H1 (cell line): ENCODE measurements around the gene TNC. TPM values are rescaled to one million over a fixed set of nuclear protein-coding genes. Genes with fewer than 3 reads are reported as not detected.

ENCODE experiments used
- CTCF ChIA-PET: fragments of 300-600 bp; sonication (Branson Sonifier 250); formaldehyde crosslinking; loops from one replicate; lab custom pipeline; 2021; ENCODE audit not compliant: partially characterized antibody; lab: Charles Lee
- POLR2A ChIA-PET: fragments of 300-600 bp; sonication (Branson Sonifier 250); formaldehyde crosslinking; loops from one replicate; lab custom pipeline; 2021; ENCODE audit warnings: inconsistent platforms; ENCODE audit not compliant: partially characterized antibody; lab: Charles Lee
- DNase-seq, 2 experiments: peaks; one replicate each; pipeline versions ENCODE4 v3.0.0 to v3.0.0-alpha.2; 2010 to 2022; ENCODE audit warnings: low spot score in 2 of 2, low read depth in 1 of 2, mixed read lengths in 1 of 2
- FAIRE-seq: peaks from 2 replicates; lab custom pipeline; 2011; peaks lifted over from hg19 to GRCh38; lab: Jason Lieb, UNC
- H2AFZ ChIP-seq: 2 replicates; pipeline ENCODE4 v1.8.1; 2012; ENCODE audit warnings: low read length, inconsistent platforms
- H2AK5ac ChIP-seq: 2 replicates; pipeline ENCODE4 v1.6.1; 2013; ENCODE audit warnings: low read depth, low read length
- H2BK120ac ChIP-seq: replicated peaks from 2 replicates; pipeline ENCODE3; 2013; ENCODE audit warnings: low read depth, low read length, inconsistent platforms
- H2BK12ac ChIP-seq: 2 replicates; pipeline ENCODE4 v1.6.1; 2013; ENCODE audit warnings: low read depth, low read length
- H2BK15ac ChIP-seq: 2 replicates; pipeline ENCODE4 v1.6.1; 2013; ENCODE audit warnings: low read length
- H2BK20ac ChIP-seq: 2 replicates; pipeline ENCODE4 v1.6.1; 2013; ENCODE audit warnings: low read length
- H2BK5ac ChIP-seq: 2 replicates; pipeline ENCODE4 v1.6.1; 2013; ENCODE audit warnings: low read depth, low read length
- H3K14ac ChIP-seq: 2 replicates; pipeline ENCODE4 v1.6.1; 2013; ENCODE audit warnings: inconsistent platforms; ENCODE audit not compliant: insufficient read length
- H3K18ac ChIP-seq: 2 replicates; pipeline ENCODE4 v1.6.1; 2013; ENCODE audit warnings: low read length; ENCODE audit errors: extremely low read depth
- H3K23ac ChIP-seq: 2 replicates; pipeline ENCODE4 v1.6.1; 2013; ENCODE audit warnings: inconsistent platforms; ENCODE audit not compliant: insufficient read length
- H3K23me2 ChIP-seq: 2 replicates; pipeline ENCODE4 v1.6.1; 2013; ENCODE audit warnings: low read depth, low read length
- H3K27ac ChIP-seq: 2 replicates; pipeline ENCODE4 v1.6.1; 2011; ENCODE audit warnings: low read depth, low read length, inconsistent platforms
- H3K27me3 ChIP-seq, 4 experiments: replicated peaks in 1 of 4; 1 replicate in 1 of 4; 2 replicates in 3 of 4; pipeline versions ENCODE4 v1.6.1 to v1.8.1; 2011 to 2013; ENCODE audit warnings: low read length in 3 of 4, mild to moderate bottlenecking in 3 of 4, inconsistent platforms in 2 of 4, mixed read lengths in 2 of 4, moderate library complexity in 1 of 4; ENCODE audit not compliant: control insufficient read depth in 3 of 4, insufficient read depth in 3 of 4; ENCODE audit errors: extremely low read depth in 1 of 4
- H3K36me3 ChIP-seq, 4 experiments: 2 replicates each; pipeline versions ENCODE4 v1.6.1 to v1.8.1; 2011 to 2013; ENCODE audit warnings: mild to moderate bottlenecking in 4 of 4, low read length in 3 of 4, moderate library complexity in 2 of 4, control low read depth in 1 of 4, inconsistent platforms in 1 of 4; ENCODE audit not compliant: insufficient read depth in 4 of 4, control insufficient read depth in 2 of 4
- H3K4ac ChIP-seq: replicated peaks from 2 replicates; pipeline ENCODE3; 2013; ENCODE audit warnings: low read length, low read depth, mixed read lengths, inconsistent platforms; ENCODE audit not compliant: insufficient read length
- H3K4me1 ChIP-seq, 4 experiments: replicated peaks in 1 of 4; 1 replicate in 1 of 4; 2 replicates in 3 of 4; pipeline versions ENCODE4 v1.6.1 to v1.8.1; 2011 to 2013; ENCODE audit warnings: low read length in 3 of 4, inconsistent platforms in 2 of 4, mixed read lengths in 1 of 4; ENCODE audit not compliant: insufficient read depth in 4 of 4, control insufficient read depth in 3 of 4
- H3K4me2 ChIP-seq, 2 experiments: 2 replicates each; pipeline versions ENCODE4 v1.6.1 to v1.8.1; 2011 to 2013; ENCODE audit warnings: low read depth in 2 of 2, low read length in 2 of 2, control low read depth in 1 of 2, inconsistent platforms in 1 of 2, mild to moderate bottlenecking in 1 of 2; ENCODE audit not compliant: insufficient read depth in 1 of 2
- H3K4me3 ChIP-seq, 4 experiments: fragments of 200-600, 300-600 bp in 1 of 4; sonication (generic), shearing (Covaris generic), sonication (Bioruptor Twin) in 1 of 4; 2 replicates each; pipeline versions ENCODE4 v1.5.1 to v1.8.1; 2011 to 2016; ENCODE audit warnings: low read length in 4 of 4, low read depth in 3 of 4, control low read depth in 2 of 4, inconsistent platforms in 2 of 4, mild to moderate bottlenecking in 2 of 4, mixed read lengths in 1 of 4, moderate library complexity in 1 of 4; ENCODE audit not compliant: insufficient read depth in 2 of 4; ENCODE audit errors: extremely low read depth in 1 of 4
- H3K56ac ChIP-seq: replicated peaks from 2 replicates; pipeline ENCODE3; 2013; ENCODE audit warnings: low read depth, mild to moderate bottlenecking, mixed read lengths, low read length, inconsistent platforms; ENCODE audit not compliant: insufficient read length
- H3K79me1 ChIP-seq: 2 replicates; pipeline ENCODE4 v1.6.1; 2013; ENCODE audit warnings: low read depth, low read length, control low read depth
- H3K79me2 ChIP-seq, 2 experiments: 2 replicates each; pipeline versions ENCODE4 v1.6.1 to v1.8.1; 2012 to 2013; ENCODE audit warnings: low read length in 2 of 2, mild to moderate bottlenecking in 2 of 2, inconsistent platforms in 1 of 2; ENCODE audit not compliant: insufficient read depth in 2 of 2, control insufficient read depth in 1 of 2
- H3K9ac ChIP-seq, 4 experiments: replicated peaks in 1 of 4; 1 replicate in 1 of 4; 2 replicates in 3 of 4; pipeline versions ENCODE4 v1.6.1 to v1.8.1; 2011 to 2013; ENCODE audit warnings: low read depth in 3 of 4, low read length in 3 of 4, control low read depth in 2 of 4, mild to moderate bottlenecking in 2 of 4, moderate library complexity in 2 of 4, inconsistent platforms in 1 of 4; ENCODE audit errors: extremely low read depth in 1 of 4
- H3K9me3 ChIP-seq, 2 experiments: 2 replicates each; pipeline versions ENCODE4 v1.6.1 to v1.8.1; 2012 to 2013; ENCODE audit warnings: mild to moderate bottlenecking in 2 of 2, moderate library complexity in 2 of 2, control low read depth in 1 of 2, inconsistent platforms in 1 of 2, low read depth in 1 of 2, low read length in 1 of 2, mixed read lengths in 1 of 2; ENCODE audit not compliant: insufficient read depth in 2 of 2
- H4K20me1 ChIP-seq, 2 experiments: replicated peaks in 1 of 2; 2 replicates each; pipeline versions ENCODE3 to v1.8.1; 2011 to 2013; ENCODE audit warnings: inconsistent platforms in 2 of 2, low read length in 2 of 2, mild to moderate bottlenecking in 1 of 2; ENCODE audit not compliant: insufficient read depth in 2 of 2, control insufficient read depth in 1 of 2
- H4K5ac ChIP-seq: 2 replicates; pipeline ENCODE4 v1.6.1; 2013; ENCODE audit warnings: low read length, low read depth, mixed read lengths, inconsistent platforms; ENCODE audit not compliant: insufficient read length
- H4K8ac ChIP-seq: 2 replicates; pipeline ENCODE4 v1.8.0; 2013; ENCODE audit warnings: mild to moderate bottlenecking, moderate library complexity, low read length, inconsistent platforms; ENCODE audit not compliant: insufficient read depth; ENCODE audit errors: extremely low read depth
- H4K91ac ChIP-seq: replicated peaks from 2 replicates; pipeline ENCODE3; 2013; ENCODE audit warnings: low read length, mixed read lengths, inconsistent platforms; ENCODE audit not compliant: insufficient read length
- WGBS, 2 experiments: shearing (Covaris generic) in 1 of 2; methylation state at CpG; one replicate each; pipeline versions ENCODE4 v1.1.6 to v1.1.7; 2013 to 2015; ENCODE audit warnings: low lambda C conversion rate in 2 of 2, mixed read lengths in 2 of 2, inconsistent platforms in 1 of 2, low coverage in 1 of 2, missing lambda C conversion rate in 1 of 2; ENCODE audit not compliant: insufficient replicate concordance in 2 of 2, insufficient coverage in 1 of 2, insufficient read length in 1 of 2; ENCODE audit errors: extremely low coverage in 1 of 2, missing lambda C conversion rate in 1 of 2; 5-methylcytosine and 5-hydroxymethylcytosine counted together
- polyA plus RNA-seq, 7 experiments: library from polyadenylated mRNA; depleted of rRNA in 3 of 7; stranded (reverse) in 5 of 7; unstranded in 2 of 7; fragments of >200 nt in 5 of 7; fragments of 200-250 nt in 2 of 7; gene quantifications; 1 replicate in 5 of 7; 2 replicates in 1 of 7; 4 replicates in 1 of 7; pipeline versions ENCODE4 v1.2.1 to v1.2.3, GENCODE V29; 2011 to 2013; ENCODE audit warnings: missing spikeins in 2 of 7, mixed read lengths in 2 of 7
- total RNA-seq: library from RNA; stranded (reverse); fragmentation: NEBNext Ultra II Directional; extraction: Animal tissue kit (Norgen Biotek cat#: 25700); gene quantifications from 2 replicates; pipeline ENCODE4 v1.2.1, GENCODE V29; 2021
- TF ChIP-seq, protein P1 (sequence below): IDR thresholded peaks from 2 replicates; pipeline ENCODE4 v1.6.1; 2012; ENCODE audit warnings: inconsistent platforms

TNC gene
- total and polyA plus RNA-seq, 2 of the 8 experiments (the other 6 are each of a cell fraction or from before 2014, with no cell fraction given): 6.2 to 11.4 TPM

GRCh38 chr9:115155037-115155436, 37.1 kb upstream of the TNC start:
- no peak overlapping the region for H3K9ac ChIP-seq
- CTCF ChIA-PET: interaction anchor here (1.0 kb wide), 1 partner anchor 313 kb away, joined by 3 read pairs; no protein-coding TSS in a partner anchor
- no peak overlapping the region for H3K4me2 ChIP-seq
- H3K79me2 ChIP-seq: no peaks in the 10 kb centered on the region
- no peak overlapping the region for H3K23ac ChIP-seq
- H4K20me1 ChIP-seq: no peaks in the 10 kb centered on the region
- no peak overlapping the region for H4K5ac ChIP-seq
- H3K9me3 ChIP-seq: peaks cover 0 to 4% of the 10 kb centered on the region in 2 experiments; a peak in 1 of 4 replicates
- H3K4ac ChIP-seq: no peak overlapping the region
- H4K91ac ChIP-seq: no peak overlapping the region
- H3K4me1 ChIP-seq: no peaks in the 10 kb centered on the region
- H3K4me3 ChIP-seq: no peak overlapping the region
- whole genome bisulfite sequencing, 2 experiments: 93% methylated on average over 4 of the region's 4 CpGs; no CpG with 5 or more reads in 1 of the 2 experiments
- H2BK5ac ChIP-seq: no peak overlapping the region
- no peak overlapping the region for H2AFZ ChIP-seq
- H3K27me3 ChIP-seq: no peaks in the 10 kb centered on the region
- H3K56ac ChIP-seq: no peak overlapping the region
- H2BK15ac ChIP-seq: no peak overlapping the region; the same call in 1 of the 2 replicates
- H3K27ac ChIP-seq: no peak overlapping the region
- H3K79me1 ChIP-seq: no peaks in the 10 kb centered on the region
- H2BK120ac ChIP-seq: no peak overlapping the region
- no peak overlapping the region for H2BK12ac ChIP-seq
- no peak overlapping the region for H3K14ac ChIP-seq
- no peak for FAIRE-seq
- H3K23me2 ChIP-seq: no peaks in the 10 kb centered on the region
- H3K36me3 ChIP-seq: no peaks in the 10 kb centered on the region
- POLR2A ChIA-PET: no interaction called here
- no peak for DNase-seq
- no peak overlapping the region for H4K8ac ChIP-seq
- H2AK5ac ChIP-seq: no peak overlapping the region
- no peak overlapping the region for H3K18ac ChIP-seq
- no peak overlapping the region for H2BK20ac ChIP-seq
- TF ChIP-seq, protein P1, sequence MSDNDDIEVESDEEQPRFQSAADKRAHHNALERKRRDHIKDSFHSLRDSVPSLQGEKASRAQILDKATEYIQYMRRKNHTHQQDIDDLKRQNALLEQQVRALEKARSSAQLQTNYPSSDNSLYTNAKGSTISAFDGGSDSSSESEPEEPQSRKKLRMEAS: no peak
